ENCODE results near the gene ZNF680.
"Not testable (repeated sequence)": the region's sequence is repeated elsewhere in the genome, so short reads cannot be mapped to it uniquely, and the experiment has no call there.

The ZNF680 gene

DNA sequence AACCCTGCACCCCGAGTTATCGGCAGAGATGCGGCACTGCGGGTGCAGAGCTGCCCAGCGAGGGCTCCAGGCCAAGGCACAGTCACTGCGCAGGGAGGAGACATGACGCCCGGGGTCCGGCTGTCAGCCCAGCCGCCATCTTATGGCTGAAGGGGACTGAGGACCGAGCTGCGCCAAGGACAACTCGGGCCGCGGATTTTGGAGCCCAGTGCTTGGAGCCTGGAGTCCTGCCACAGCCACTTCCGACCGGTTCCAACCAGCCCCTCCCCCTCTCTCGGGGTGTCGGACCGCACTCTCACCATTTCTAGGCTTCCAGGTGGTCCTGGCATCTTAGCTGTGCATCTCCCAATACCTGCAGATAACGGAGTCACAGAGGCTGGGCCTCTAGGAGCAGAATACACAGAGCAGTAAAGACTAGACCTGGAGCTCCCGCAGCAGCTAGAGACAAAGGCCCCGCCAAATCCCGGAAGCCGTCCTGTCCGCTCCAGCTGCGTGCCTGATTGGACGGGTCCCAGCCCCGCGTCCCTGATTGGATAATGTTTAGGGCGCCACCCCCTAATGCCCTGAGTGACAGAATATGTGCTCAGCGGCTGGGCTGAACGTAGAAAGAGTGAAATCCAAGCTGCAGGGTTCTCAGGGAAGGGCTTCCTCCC is at the start of gene ZNF680:
Gene ZNF680, minus strand, starts transcription at position 446 of the 653 bp plus-strand sequence. Its CDS starts 117 bp downstream, at position 329.
- FAIRE-seq, result no peak

DNA sequence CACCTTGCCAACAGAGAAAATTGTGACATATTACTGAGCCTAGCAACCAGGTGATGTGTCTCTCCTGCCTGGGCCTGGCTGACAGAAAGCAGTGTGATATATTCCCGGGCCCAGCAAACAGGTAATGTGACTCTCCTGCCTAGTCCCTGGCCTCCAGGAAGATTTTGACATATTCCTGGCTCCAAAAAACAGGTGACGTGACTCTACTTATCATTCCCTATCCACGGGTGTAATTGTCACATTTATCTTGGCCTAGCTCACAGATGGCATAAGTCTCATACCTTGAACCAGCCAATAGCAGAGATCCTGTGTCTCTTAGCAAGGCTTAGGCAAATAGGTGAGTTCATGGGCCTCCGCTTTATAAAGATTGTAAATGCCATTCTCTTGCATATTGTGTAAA is 49.6 kb upstream of the ZNF680 start:
- no peak for FAIRE-seq

DNA sequence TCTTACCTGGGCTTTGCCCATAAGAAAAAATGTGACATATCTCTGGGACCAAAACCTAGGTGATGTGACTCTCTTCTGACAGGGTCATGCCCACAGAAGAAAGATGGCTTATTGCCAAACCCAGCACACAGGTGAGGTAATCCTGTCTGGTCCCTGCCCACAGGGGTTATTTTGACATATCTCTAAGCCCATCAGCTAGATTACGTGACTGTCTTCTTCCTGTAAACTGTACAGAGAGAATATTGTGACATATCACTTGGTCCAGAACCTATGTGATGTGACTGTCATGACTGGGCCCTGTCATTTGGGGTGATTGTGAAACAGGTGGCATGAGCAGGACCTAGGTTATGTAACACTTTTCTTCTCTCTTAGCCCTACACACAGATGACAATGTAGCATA is 48.8 kb upstream of the ZNF680 start:
- FAIRE-seq, result no peak

GRCh38 chr7:64610997-64611396 is 48.1 kb upstream of the ZNF680 start:
- FAIRE-seq, result no peak

GRCh38 chr7:64608116-64608910 is 45.4 kb upstream of the ZNF680 start:
- no peak for FAIRE-seq

GRCh38 chr7:64606385-64606784 is 43.5 kb upstream of the ZNF680 start:
- no peak for FAIRE-seq

DNA sequence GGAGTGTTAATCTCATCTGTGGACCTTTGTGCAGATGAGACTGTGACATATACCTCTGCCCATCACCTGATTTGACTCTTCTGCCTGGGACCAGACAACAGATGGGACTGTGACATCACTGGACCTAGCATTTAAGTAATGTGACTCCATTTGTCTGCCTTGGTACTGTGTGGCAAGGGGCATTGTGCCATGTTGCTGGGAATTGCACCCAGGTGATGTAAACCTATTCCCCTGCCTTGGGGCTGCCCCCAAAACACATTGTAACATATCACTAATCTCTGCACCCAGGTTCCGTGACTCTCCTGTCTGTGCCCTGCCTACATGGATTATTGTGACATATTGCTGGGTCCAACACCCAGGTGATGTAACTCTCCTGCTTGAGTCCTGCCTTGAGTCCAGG is 40.4 kb upstream of the ZNF680 start:
- FAIRE-seq, result no peak

DNA sequence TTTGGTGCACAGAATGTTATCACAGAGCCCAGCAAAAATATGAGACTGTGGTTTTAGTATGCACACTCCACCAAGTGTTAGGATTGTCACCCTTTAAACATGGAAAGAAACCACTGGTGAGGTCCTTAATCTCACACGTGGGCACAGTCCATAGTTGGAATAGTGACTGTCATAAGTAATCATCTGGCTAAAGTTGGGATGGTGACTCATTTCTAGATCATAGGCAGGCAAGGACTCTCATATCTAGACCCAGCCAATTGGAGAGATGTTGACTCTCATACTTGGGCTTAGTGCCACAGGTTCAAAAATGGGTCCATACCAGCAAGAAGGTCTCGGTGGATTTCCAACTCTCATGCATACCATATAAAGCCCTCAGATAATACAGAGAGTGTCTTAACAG is 39.6 kb upstream of the ZNF680 start:
- FAIRE-seq, result no peak

- no peak for FAIRE-seq
Measured at GRCh38 chr7:64602086-64602485, 39.2 kb upstream of the ZNF680 start.

DNA sequence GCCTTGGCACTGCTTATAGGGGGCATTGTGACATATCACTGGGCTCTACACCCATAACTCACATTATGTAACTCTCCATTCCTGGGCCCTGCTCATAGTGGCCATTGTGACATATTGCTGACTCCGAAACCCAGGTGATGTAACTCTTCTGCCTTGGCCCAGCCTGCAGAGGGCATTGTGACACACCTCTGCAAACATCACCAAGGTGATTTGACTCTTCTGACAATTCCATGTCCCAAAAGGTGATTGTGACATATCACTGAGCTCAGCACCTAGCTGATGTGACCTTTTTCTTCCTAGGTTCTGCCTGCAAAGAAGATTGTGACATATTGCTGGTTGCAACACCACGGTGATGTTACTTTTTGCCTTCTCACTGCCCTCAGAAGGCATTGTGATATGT is 36.5 kb upstream of the ZNF680 start:
- no peak for FAIRE-seq

DNA sequence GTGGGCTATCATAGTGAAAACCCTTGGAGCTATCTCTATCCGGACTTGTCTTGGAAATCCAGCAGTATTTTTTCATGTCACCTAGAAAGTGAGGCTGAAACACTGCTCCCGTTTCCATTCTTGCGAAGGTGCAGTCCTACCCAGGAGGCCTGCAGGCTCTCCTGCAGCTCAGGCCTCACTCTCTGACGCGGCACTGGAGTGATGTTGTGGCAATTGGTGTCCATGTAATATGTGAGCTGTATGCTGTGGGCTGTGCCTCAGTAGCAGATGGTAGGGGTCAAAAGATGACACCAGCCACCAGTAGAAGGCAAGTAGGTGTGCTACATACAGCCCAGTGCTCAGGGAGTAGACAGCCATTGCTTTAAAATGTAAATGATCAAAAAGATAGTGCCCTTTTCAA is 28.1 kb upstream of the ZNF680 start:
- no peak for FAIRE-seq

DNA sequence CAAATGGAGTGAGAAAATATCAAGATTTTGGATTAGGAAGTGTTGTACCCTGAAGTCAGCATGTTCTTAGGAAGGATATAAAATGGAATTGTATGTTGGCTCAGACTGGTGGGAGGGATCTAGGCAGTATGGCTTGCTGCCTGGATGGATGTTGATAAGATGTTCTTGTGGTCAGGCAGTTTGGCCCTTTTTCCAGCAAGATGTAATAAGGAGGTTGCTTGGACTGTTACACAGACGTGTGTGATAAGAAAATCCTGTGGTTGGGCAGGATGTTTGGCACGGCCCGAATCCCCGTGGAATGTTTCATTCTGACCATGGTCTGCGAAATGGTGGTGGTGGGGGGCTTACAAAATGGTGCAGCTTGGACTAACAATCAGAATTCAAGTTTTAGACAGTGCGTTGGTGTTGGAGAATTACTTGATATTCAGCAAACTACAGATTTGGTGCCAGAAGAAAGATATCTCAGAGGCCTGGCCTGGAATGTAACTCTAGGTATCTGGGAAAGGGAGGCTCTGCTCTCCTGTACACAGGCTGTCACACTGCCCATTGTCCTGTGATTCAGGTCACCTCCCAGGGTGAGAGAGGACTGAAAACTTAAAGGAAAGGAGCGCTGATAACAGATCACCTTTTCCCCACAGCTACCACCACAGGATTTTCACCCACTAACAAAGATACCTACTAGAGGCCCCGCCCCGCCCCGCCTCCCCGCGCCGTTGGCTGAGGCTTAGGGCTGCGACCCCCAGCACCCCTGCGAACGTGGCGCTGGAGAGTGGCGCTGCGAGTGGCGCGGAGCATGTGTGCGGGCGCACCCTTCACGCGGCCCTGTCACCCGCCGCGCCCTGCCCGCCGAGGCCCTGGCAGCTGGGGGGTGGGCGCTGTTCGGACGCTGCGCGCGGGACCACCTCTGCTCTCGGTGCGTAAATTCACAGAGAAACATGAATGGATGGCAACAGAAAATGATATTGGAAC is 19.3 kb upstream of the ZNF680 start:
- no peak for FAIRE-seq

GRCh38 chr7:64581391-64581790 is 18.5 kb upstream of the ZNF680 start:
- FAIRE-seq, result no peak

DNA sequence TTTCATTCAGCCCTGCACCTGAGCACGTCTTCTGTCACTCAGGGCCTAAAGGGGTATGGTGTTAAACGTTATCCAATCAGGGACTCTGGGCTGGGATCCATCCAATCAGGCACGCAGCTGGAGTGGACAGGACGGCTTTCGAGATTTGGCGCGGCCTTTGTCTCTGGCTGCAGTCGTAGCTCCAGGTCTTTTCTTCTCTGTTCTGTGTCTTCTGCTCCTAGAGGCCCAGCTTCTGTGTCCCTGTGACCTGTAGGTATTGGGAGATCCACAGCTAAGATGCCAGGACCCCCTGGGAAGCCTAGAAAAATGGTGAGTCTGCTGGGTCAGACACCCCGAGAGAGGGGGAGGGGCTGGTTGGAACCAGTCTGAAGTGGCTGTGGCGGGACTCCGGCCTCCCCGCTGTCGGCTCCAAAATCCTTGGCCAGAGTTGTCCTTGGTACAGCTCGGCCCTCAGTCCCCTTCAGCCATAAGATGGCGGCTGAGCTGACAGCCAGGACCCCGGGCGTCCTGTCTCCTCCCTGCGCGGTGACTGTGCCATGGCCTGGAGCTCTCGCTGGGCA is 11.7 kb upstream of the ZNF680 start:
- no peak for FAIRE-seq

DNA sequence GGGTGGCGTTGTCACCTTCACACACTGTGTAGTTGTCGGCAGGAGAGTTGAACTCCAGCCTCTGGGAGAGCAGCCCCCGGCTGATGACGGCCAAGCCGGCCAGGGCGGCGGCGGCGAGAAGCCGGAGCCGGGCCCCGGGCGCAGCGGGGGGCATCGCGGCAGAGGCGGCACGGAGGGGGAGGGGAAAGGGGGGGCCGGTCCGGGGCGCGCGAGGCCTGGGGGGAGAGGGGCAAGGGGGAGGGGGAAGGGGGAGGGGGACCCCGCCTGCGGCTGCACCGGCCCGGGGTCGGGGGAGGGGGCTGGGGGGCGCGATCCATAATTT is 7.4 kb upstream of the ZNF680 start:
- not testable (repeated sequence) for FAIRE-seq

DNA sequence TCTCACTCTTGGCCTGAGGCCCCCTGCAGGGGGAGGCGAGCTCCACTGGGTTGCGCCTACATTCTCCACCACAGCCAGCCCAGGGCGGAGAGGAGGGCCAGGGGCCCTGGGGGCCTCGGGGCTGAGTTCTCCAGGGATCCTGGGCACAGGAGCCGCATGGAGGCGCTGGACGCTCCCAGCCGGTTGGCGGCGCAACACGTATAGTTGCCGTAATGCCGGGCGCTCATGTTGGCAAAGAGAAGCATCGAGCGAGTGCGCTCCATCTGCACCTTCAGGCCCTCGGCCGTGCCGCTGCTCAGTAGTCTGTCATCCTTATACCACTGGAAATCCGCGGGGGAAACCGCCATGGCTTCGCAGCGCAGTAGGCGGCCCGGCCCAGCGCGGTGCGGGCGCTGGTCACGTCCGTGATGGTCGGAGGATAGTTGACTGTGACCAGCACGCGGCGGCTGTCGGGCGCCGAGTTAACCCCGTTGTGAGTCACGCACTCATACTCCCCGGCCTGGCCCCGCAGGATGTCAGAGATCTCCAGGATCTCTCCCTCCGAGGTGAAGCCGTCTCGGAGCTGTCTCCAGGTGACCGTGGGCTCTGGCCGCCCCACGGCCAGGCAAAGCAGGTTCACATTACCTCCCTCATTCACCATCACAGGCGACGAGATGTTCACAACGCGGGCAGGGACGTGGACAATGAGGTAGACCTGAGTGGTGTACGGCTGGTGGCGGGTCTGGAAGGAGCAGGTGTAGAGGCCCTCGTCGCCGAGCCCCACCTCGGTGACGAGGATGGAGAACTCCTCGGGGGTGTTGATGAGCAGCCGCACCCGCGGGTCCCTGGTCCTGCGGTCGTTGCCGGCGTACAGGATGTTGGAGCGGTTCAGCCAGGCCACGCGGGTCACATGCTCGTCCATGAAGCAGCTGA is 6.8 kb upstream of the ZNF680 start:
- not testable (repeated sequence) for FAIRE-seq

GRCh38 chr7:64562256-64562625 is 630 bp downstream of the ZNF680 start:
- no peak for FAIRE-seq

DNA sequence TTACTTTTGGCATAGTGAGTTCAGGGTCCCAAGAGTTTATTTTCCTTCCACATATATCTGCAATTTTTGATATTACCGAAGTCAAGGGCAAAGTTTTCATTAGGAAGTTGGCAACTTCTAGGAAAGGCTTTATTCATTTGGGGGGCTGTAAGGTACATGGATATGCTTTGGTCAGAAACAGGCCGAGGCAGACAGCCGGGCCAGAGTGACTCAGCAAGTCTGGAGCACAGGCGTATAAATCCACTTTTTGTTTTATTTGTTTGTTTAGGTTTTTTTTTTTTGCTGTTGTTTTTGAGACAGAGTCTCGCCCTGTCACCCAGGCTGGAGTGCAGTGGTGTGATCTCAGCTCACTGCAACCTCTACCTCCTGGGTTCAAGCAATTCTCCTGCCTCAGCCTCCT is 3.7 kb downstream of the ZNF680 start:
- no peak for FAIRE-seq

DNA sequence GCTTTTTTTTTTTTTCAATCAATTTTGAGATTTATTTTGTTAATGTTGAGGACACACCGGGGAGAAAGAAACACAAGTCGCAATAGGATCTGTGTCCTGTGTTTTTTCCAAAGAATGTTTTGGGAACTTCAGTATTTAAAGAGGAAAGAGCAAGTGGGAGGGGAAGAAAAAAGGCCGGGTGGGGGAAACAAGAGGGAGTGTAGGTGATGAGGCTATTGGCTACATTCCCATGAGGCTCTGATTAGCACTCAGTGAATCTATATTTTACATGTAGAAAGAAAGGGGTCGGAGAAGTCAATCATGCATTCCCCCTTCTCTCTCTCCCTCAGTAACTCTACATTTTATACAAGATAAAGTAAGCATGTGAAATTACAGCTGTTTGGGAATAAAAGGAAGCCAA is 4.1 kb downstream of the ZNF680 start:
- FAIRE-seq, result no peak

GRCh38 chr7:64558323-64558705 is 4.6 kb downstream of the ZNF680 start:
- FAIRE-seq, result no peak

DNA sequence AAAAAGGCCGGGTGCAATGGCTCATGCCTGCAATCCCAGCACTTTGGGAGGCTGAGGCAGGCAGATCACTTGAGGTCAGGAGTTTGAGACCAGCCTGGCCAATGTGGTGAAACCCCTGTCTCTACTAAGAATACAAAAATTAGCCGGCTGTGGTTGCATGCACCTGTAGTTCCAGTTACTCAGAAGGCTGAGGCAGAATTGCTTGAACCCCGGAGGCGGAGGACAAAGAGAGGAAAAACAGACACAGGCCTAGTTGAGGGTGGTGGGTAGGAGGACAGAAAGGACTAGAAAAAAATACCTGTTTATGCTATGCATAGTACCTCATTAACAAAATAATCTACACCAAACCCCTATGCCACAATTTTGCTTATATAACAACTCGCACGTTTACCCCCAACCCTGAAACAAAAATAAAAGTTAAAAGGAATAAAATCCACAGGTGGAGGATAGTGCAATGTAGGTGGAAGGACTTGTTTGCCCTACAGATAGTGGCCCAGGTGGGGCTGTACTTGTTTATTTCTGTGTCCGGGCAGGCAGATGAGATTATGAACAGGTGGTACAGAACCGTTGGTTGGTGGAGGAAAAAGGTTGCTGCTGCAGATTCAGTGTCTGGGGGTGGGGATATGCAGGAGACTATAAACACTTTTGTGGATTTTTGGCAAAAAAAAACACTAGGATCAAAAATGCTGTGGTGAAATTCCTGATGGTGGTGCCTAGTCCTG is 5.1 kb downstream of the ZNF680 start:
- FAIRE-seq, result no peak

Data from colon (tissue), 2 donors.